Activated CD4-positive, alpha-beta memory T cell treated with anti-CD3 and anti-CD28 coated beads for 36 hours (primary cell): ENCODE results near the gene KCNT1. TPM values are rescaled to one million over a fixed set of nuclear protein-coding genes. Genes with fewer than 3 reads are reported as not detected.

Experiments
- CTCF ChIA-PET: fragments of 350-600 bp; sonication (Branson Sonifier 250); formaldehyde crosslinking; loops from one replicate; lab custom pipeline; 2021; ENCODE audit warnings: antibody characterized with exemption, inconsistent platforms; lab: Charles Lee
- POLR2A ChIA-PET: fragments of 350-600 bp; sonication (Branson Sonifier 250); formaldehyde crosslinking; loops from one replicate; lab custom pipeline; 2021; ENCODE audit warnings: antibody characterized with exemption; lab: Charles Lee
- DNase-seq: peaks from one replicate; pipeline ENCODE4 v3.0.0-alpha.2; 2020
- H3K27ac Mint-ChIP-seq: one replicate; pipeline ENCODE4 v1.8.0; 2021; ENCODE audit warnings: mixed read lengths
- H3K27me3 Mint-ChIP-seq: one replicate; pipeline ENCODE4 v1.8.0; 2021; ENCODE audit warnings: mixed read lengths
- H3K36me3 Mint-ChIP-seq: one replicate; pipeline ENCODE4 v1.8.0; 2021; ENCODE audit warnings: mixed read lengths
- H3K4me1 Mint-ChIP-seq: one replicate; pipeline ENCODE4 v1.8.0; 2021; ENCODE audit warnings: low read depth, mixed read lengths
- H3K4me3 Mint-ChIP-seq: one replicate; pipeline ENCODE4 v1.8.0; 2021; ENCODE audit warnings: mild to moderate bottlenecking, mixed read lengths
- H3K9me3 Mint-ChIP-seq: one replicate; pipeline ENCODE4 v1.8.0; 2021; ENCODE audit warnings: mixed read lengths
- intact Hi-C: fragments of 100-400 bp; cut with micrococcal nuclease; formaldehyde crosslinking; loops from one replicate; pipeline ENCODE4 v1.15.1; 2023
- total RNA-seq, 2 experiments: library from RNA; stranded (reverse); gene quantifications; one replicate each; pipeline ENCODE4 v1.2.3, GENCODE V29; 2021

The KCNT1 gene
- total RNA-seq, 2 experiments from 2014 or later: not detected

DNA sequence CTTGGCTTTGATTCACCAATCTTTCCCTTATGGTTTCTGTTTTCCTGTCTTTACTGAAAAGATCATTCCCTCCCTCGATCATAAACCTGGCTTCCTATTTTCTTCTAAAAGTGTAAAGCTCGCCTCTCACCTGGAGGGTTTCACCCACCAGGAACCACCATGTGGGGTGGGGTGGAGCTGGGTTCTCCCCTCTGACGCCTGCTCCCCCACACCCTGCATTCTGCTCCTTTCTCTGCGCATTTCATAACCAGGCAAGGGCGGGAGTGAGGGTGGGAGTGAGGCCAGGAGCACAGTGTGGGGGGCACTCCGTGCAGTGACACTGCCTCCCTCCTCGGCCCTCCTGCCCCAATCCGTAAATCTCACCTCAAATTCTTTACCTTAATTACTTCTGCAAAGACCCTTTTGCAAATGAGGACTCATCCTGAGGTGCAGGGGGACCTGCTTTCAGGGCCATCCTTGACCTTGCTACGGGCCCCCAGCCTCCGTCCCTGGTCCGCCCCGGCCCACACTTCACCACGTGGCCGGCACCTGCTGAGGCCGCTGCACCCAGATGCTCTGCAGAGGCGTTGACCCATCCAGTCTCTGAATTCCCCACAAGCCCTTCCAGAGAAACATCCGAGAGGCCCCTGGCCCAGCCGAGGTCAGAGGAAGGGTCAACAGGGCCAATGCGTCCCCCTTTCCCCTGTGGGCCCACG lies 59.3 kb downstream of the KCNT1 start:
- no peak for DNase-seq
- ChIA-PET CTCF (no interaction called here), POLR2A (no interaction called here)
- Mint-ChIP-seq H3K4me1 (no peaks in the 10 kb centered on the region), H3K27ac (no peak overlapping the region), H3K9me3 (peaks cover 6% of the 10 kb centered on the region), H3K36me3 (no peaks in the 10 kb centered on the region), H3K27me3 (peaks cover 2% of the 10 kb centered on the region), H3K4me3 (no peak overlapping the region)
- intact Hi-C loops: no loop called here

DNA sequence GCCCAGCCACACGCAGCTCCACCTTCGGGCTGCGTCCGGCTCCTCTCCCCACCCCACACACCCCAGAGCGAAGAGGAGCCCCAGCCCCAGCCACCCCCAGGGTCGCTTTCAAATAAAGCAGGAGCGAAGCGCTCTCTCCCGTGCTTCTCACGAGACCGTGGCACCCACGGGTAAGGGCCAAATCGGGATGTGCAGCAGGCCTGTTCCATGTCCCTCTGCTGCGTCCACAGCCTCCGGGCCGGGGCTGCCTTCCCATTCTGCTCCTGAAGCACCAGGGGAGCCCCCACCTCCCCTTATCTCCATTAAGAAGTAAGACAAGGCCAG lies 59.8 kb downstream of the KCNT1 start:
- H3K4me3 Mint-ChIP-seq: no peak overlapping the region
- H3K36me3 Mint-ChIP-seq: no peaks in the 10 kb centered on the region
- no peak for DNase-seq
- CTCF ChIA-PET: no interaction called here
- POLR2A ChIA-PET: no interaction called here
- no peaks in the 10 kb centered on the region for H3K4me1 Mint-ChIP-seq
- H3K9me3 Mint-ChIP-seq: peaks cover 11% of the 10 kb centered on the region
- peaks cover 2% of the 10 kb centered on the region for H3K27me3 Mint-ChIP-seq
- intact Hi-C loops: no loop called here
- no peak overlapping the region for H3K27ac Mint-ChIP-seq

DNA sequence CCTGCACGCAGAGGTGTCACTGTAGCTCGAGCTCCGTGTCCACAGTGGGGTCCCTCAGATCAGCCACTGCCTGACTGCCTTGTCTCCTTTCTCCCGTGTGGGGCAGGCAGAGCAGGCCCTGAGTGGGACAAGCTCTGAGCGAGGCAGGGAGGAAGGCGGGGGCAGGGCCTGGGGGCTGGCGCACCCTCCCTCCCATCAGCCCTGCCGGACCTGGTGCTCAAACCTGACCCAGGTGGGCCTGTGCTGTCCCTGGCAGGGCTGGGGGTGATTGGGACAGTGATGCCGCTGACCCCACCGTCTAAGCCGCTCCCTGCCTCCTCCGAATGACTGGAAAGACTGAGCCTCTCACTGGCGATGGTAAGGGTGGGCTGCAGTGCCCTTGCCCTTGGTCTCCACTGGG lies 60.9 kb downstream of the KCNT1 start:
- Mint-ChIP-seq H3K36me3 (no peaks in the 10 kb centered on the region), H3K27ac (no peak overlapping the region), H3K4me3 (no peak overlapping the region), H3K9me3 (peaks cover 11% of the 10 kb centered on the region), H3K27me3 (peaks cover 2% of the 10 kb centered on the region), H3K4me1 (no peaks in the 10 kb centered on the region)
- intact Hi-C loops: no loop called here
- POLR2A ChIA-PET: no interaction called here
- DNase-seq: no peak
- CTCF ChIA-PET: no interaction called here

DNA sequence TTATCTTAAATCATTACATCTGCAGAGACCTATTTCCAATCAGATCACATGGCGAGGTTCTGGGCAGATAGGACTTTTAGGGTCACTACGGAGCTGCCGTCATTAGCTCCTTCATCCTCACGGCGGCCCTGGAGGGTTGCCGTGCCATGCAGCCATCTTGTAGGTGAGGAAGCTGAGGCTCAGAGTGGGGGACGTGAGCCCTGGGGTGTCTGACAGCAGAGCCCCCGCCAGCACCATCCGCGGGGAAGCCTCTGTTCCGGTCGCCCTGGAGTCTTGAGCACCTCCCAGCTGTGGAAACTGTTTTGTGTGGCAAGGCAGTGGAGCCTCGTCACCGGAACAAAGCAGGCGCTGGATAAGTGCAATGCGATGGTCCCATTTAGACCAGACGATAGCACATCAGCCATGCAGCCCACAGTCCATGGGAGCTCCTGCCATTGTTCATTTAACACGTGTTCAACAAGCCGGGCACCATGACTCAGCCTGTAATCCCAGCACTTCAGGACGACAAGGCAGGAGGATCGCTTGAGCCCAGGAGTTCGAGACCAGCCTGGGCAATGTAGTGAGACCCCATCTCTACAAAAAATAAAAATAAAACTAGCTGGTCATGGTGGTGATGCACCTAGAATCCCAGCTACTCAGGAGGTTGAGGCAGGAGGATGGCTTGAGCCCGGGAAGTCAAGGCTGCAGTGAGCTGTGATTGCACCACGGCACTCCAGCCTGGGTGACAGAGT lies 61.9 kb downstream of the KCNT1 start:
- H3K27me3 Mint-ChIP-seq: peaks cover 2% of the 10 kb centered on the region
- H3K36me3 Mint-ChIP-seq: no peaks in the 10 kb centered on the region
- POLR2A ChIA-PET: no interaction called here
- intact Hi-C loops: no loop called here
- no peaks in the 10 kb centered on the region for H3K4me1 Mint-ChIP-seq
- CTCF ChIA-PET: no interaction called here
- DNase-seq: no peak
- no peak overlapping the region for H3K27ac Mint-ChIP-seq
- H3K4me3 Mint-ChIP-seq: no peak overlapping the region
- peaks cover 11% of the 10 kb centered on the region for H3K9me3 Mint-ChIP-seq

DNA sequence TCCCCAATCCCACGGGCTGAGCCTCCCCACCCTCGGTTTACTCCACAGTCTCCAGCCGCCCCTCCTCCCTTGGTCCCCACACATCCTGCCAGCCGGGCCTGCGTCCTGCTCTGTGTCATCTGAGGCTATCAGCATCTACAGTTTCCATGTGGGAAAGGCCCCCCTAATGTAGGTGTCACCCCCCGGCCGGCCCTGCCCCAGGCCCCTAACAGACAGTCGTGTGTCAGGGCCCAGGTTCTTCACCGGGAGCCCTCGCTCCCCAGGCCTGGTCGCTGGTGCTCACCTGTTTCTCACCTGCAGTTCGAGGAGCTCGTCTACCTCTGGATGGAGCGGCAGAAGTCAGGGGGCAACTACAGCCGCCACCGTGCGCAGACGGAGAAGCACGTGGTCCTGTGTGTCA lies 62.7 kb downstream of the KCNT1 start:
- Mint-ChIP-seq H3K36me3 (no peaks in the 10 kb centered on the region), H3K4me3 (no peak overlapping the region), H3K4me1 (no peaks in the 10 kb centered on the region), H3K27me3 (peaks cover 2% of the 10 kb centered on the region), H3K9me3 (peaks cover 11% of the 10 kb centered on the region), H3K27ac (no peak overlapping the region)
- intact Hi-C loops: no loop called here
- no peak for DNase-seq
- POLR2A ChIA-PET: no interaction called here
- CTCF ChIA-PET: interaction anchor here (0.6 kb wide), 1 partner anchor 32 kb away, joined by 3 read pairs; no protein-coding TSS in a partner anchor

DNA sequence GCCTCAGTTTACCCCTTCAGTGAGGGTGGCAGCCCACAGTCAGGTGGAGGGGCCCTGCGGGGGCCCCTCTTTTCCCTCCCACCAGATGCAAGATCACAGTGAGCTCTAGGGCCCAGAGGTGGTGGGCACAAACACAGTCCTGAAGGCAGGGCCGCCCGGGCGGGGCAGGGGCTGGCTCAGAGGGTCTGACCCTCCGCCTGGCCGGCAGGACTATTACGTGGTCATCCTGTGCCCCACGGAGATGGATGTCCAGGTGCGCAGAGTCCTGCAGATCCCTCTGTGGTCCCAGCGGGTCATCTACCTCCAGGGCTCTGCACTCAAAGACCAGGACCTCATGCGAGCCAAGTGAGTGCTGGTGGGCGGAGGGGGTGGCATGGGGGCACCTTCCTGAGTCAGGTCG lies 63.4 kb downstream of the KCNT1 start:
- ChIA-PET POLR2A (no interaction called here), CTCF (interaction anchor here (0.6 kb wide), 1 partner anchor 32 kb away, joined by 3 read pairs; no protein-coding TSS in a partner anchor)
- Mint-ChIP-seq H3K27me3 (peaks cover 2% of the 10 kb centered on the region), H3K9me3 (peaks cover 11% of the 10 kb centered on the region), H3K36me3 (no peaks in the 10 kb centered on the region), H3K27ac (no peak overlapping the region), H3K4me1 (no peaks in the 10 kb centered on the region), H3K4me3 (no peak overlapping the region)
- DNase-seq: no peak
- intact Hi-C loops: no loop called here

DNA sequence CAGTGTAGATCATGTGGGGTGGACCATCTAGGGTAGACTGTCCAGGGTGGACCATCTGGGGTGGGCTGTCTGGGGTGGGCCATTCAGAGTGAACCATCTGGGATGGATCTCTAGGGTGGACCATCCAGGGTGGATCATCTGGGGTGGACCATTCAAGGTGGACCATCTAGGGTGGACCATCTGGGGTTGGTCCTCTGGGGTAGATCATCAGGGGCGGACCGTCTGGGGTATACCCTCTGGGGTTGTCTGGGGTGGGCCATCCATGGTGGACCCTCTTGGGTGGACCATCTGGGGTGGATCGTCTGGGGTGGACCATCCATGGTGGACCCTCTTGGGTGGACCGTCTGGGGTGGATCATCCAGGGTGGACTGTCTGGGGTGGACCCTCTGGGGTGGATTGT lies 64.3 kb downstream of the KCNT1 start:
- Mint-ChIP-seq H3K4me3 (no peak overlapping the region), H3K27me3 (peaks cover 2% of the 10 kb centered on the region), H3K4me1 (no peaks in the 10 kb centered on the region), H3K36me3 (no peaks in the 10 kb centered on the region), H3K27ac (no peak overlapping the region), H3K9me3 (peaks cover 11% of the 10 kb centered on the region)
- intact Hi-C loops: no loop called here
- ChIA-PET CTCF (no interaction called here), POLR2A (no interaction called here)
- no peak for DNase-seq

DNA sequence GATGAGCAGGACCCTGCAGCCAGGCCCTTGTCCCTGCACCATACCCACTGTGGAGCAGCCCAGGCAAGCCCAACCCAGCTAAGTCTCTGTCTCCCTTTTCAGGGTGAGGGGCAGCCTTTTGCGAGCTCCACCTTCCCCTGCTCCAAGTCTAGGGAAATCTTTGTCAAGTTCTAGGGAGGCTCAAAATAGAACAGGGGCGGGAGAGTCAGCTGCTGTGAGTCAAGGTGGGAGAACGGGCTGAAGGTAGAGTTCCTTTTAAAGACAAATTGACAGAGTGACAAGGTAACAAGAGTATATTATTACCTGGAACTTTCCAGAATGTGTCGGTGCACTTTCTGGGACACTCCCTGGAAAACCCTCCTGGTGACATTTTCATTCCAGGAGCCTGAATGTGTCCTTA lies 64.7 kb downstream of the KCNT1 start:
- intact Hi-C loops: no loop called here
- Mint-ChIP-seq H3K4me3 (no peak overlapping the region), H3K9me3 (peaks cover 11% of the 10 kb centered on the region)

DNA sequence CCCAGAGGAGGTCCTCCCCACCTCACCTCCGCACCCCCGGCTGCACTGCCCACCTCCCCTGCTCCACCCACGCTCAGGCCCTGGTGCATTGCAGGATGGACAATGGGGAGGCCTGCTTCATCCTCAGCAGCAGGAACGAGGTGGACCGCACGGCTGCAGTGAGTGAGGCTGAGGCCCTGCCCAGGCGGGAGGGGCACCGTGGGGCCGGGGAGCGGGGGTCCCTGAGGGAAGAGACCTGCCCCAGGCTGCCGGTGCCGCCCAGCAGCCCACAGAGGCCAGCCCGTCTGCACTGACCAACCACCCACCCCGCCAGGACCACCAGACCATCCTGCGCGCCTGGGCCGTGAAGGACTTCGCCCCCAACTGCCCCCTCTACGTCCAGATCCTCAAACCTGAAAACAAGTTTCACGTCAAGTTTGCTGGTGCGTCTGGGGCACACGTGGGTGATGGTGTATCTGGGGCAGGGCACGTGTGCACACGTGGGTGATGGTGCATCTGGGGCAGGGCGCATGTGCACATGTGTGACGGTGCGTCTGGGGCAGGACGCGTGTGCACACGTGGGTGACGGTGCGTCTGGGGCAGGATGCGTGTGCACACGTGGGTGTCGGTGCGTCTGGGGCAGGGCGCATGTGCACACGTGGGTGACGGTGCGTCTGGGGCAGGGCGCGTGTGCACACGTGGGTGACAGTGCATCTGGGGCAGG lies 66.7 kb downstream of the KCNT1 start:
- Mint-ChIP-seq H3K27me3 (no peaks in the 10 kb centered on the region), H3K9me3 (peaks cover 11% of the 10 kb centered on the region), H3K4me1 (no peaks in the 10 kb centered on the region), H3K36me3 (no peaks in the 10 kb centered on the region), H3K4me3 (no peak overlapping the region), H3K27ac (no peak overlapping the region)
- ChIA-PET CTCF (no interaction called here), POLR2A (no interaction called here)
- no peak for DNase-seq
- intact Hi-C loops: no loop called here

More for the DNA sequence above, 64.7 kb downstream of the KCNT1 start:
- H3K4me1 Mint-ChIP-seq: no peaks in the 10 kb centered on the region
- H3K27me3 Mint-ChIP-seq: no peaks in the 10 kb centered on the region
- DNase-seq: no peak
- ChIA-PET CTCF (no interaction called here), POLR2A (no interaction called here)
- no peaks in the 10 kb centered on the region for H3K36me3 Mint-ChIP-seq
- no peak overlapping the region for H3K27ac Mint-ChIP-seq

DNA sequence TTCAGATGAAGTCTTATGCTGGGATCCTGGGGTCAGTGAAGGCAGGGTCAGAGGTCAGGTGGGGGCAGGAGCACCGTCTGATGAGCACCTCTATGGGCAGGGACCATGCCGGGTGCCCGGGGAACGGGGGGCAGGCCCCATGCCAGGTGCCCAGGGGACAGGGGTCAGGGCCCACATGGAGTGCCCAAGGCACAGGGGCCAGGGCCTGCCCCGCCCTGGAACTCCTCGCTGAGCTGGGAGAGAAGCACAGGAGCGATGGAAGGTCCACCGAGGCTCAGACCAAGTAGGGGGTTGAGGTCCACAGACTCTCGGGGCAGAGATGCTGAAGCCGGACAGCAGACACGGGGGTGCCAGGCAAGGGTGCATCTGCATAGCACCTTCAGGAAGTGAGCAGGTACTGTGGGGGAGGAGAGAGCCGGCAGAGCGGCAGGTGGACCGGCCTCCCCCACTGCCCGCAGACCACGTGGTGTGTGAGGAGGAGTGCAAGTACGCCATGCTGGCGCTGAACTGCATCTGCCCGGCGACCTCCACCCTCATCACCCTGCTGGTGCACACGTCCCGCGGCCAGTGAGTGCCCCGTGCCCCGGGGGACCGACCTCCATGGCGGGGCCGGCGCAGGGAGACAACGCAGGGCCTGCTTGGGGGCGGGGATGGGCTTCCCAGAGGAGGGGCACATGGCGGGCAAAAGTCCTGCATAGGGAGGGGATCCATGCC lies 67.7 kb downstream of the KCNT1 start:
- no peaks in the 10 kb centered on the region for H3K36me3 Mint-ChIP-seq
- no peak overlapping the region for H3K4me3 Mint-ChIP-seq
- no peak overlapping the region for H3K27ac Mint-ChIP-seq
- H3K27me3 Mint-ChIP-seq: no peaks in the 10 kb centered on the region
- POLR2A ChIA-PET: no interaction called here
- CTCF ChIA-PET: no interaction called here
- no peak for DNase-seq
- intact Hi-C loops: no loop called here
- no peaks in the 10 kb centered on the region for H3K4me1 Mint-ChIP-seq
- peaks cover 11% of the 10 kb centered on the region for H3K9me3 Mint-ChIP-seq

DNA sequence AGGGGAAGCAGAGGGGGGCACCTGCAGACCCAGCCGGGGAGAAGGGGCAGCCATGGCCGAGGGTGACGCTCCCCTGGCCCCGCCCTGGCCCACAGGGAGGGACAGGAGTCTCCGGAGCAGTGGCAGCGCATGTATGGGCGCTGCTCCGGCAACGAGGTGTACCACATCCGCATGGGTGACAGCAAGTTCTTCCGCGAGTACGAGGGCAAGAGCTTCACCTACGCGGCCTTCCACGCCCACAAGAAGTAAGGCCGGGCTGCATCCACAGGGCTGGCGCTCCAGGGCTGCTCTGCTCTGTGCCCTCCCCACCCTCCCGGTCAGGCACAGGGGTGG lies 68.2 kb downstream of the KCNT1 start:
- CTCF ChIA-PET: no interaction called here
- intact Hi-C loops: no loop called here
- Mint-ChIP-seq H3K4me1 (no peaks in the 10 kb centered on the region), H3K36me3 (no peaks in the 10 kb centered on the region), H3K27ac (no peak overlapping the region), H3K9me3 (peaks cover 11% of the 10 kb centered on the region), H3K27me3 (no peaks in the 10 kb centered on the region), H3K4me3 (no peak overlapping the region)
- DNase-seq: no peak
- POLR2A ChIA-PET: no interaction called here

DNA sequence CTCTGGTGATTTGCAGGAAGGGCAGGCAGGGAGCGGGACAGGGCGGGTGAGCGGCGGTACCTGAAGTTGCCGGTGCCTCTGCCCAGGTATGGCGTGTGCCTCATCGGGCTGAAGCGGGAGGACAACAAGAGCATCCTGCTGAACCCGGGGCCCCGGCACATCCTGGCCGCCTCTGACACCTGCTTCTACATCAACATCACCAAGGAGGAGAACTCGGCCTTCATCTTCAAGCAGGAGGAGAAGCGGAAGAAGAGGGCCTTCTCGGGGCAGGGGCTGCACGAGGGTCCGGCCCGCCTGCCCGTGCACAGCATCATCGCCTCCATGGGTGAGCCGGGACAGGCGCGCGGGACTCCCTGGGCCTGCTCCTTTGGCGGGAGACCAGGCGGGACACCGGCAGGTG lies 68.8 kb downstream of the KCNT1 start:
- no peak for DNase-seq
- POLR2A ChIA-PET: no interaction called here
- CTCF ChIA-PET: no interaction called here
- Mint-ChIP-seq H3K27ac (no peak overlapping the region), H3K9me3 (peaks cover 10% of the 10 kb centered on the region), H3K4me1 (no peaks in the 10 kb centered on the region), H3K27me3 (no peaks in the 10 kb centered on the region), H3K36me3 (no peaks in the 10 kb centered on the region), H3K4me3 (no peak overlapping the region)
- intact Hi-C loops: no loop called here
